AG04449 (cell line): ENCODE measurements around the gene LEKR1.

Experiments used
- CTCF ChIA-PET: fragments of 350-600 bp; formaldehyde crosslinking; extraction: SDS; loops from one replicate; lab custom pipeline; 2021; ENCODE audit warnings: antibody characterized with exemption; lab: Yijun Ruan, JAX
- POLR2A ChIA-PET: fragments of 400-600, 350-600 bp; formaldehyde crosslinking; extraction: SDS; loops from one replicate; lab custom pipeline; 2020; ENCODE audit warnings: antibody characterized with exemption, inconsistent platforms; lab: Yijun Ruan, JAX
- DNase-seq: peaks from one replicate; pipeline ENCODE4 v3.0.0-alpha.2; 2010; ENCODE audit warnings: low read depth, low spot score
- H3K4me3 ChIP-seq: 2 replicates; pipeline ENCODE4 v1.5.1; 2011; ENCODE audit warnings: low read depth, mild to moderate bottlenecking, control low read depth, low read length
- TF ChIP-seq, protein P1 (sequence below): IDR thresholded peaks from one replicate; pipeline ENCODE4 v1.5.1; 2011; ENCODE audit warnings: mild to moderate bottlenecking, moderate library complexity, low read length, control low read depth, inconsistent platforms; ENCODE audit not compliant: insufficient read depth; ENCODE audit errors: missing control alignments

LEKR1 gene

DNA sequence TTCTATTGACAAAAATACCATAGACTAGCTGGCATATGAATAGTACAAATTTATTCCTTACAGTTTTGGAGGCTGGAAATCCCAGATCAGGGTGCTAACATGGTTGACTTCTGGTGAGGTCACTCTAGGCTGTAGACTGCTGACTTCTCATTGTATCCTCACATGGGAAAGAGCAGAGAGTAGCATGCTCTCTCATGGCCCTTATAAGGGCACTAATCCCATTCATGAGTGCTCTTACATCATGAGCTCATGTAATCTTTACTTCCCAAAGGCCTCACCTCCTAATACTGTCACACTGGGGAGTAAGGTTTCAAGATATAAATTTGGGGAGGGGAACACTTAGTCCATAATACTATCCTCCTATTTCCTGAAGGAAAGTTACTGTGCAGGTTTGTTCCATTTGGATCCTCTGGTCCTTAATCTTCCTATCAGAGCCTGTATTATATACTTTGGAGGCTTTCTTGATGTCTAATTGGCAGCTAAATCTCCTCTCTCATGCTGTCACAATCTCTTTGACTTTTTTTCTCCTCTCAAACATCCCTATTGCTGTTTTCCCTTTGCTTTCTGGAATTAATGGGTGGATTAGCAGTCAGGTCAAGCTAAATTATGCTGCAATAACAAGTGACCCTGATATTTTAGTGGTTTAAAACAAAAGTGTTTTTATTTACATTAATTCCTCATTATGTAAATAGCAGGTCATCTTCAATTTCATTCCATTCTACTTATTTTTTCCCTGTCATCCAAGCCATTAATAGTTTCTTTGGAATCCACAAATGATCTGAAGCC lies 23.1 kb upstream of the LEKR1 start:
- ChIA-PET POLR2A (interaction anchor here (0.7 kb wide), 1 partner anchor 27 kb away, joined by 3 read pairs; no protein-coding TSS in a partner anchor), CTCF (interaction anchor here (1.9 kb wide), 1 partner anchor 9 kb away, joined by 4 read pairs; no protein-coding TSS in a partner anchor)
- DNase-seq: no peak
- H3K4me3 ChIP-seq: no peak overlapping the region
- TF ChIP-seq, protein P1, sequence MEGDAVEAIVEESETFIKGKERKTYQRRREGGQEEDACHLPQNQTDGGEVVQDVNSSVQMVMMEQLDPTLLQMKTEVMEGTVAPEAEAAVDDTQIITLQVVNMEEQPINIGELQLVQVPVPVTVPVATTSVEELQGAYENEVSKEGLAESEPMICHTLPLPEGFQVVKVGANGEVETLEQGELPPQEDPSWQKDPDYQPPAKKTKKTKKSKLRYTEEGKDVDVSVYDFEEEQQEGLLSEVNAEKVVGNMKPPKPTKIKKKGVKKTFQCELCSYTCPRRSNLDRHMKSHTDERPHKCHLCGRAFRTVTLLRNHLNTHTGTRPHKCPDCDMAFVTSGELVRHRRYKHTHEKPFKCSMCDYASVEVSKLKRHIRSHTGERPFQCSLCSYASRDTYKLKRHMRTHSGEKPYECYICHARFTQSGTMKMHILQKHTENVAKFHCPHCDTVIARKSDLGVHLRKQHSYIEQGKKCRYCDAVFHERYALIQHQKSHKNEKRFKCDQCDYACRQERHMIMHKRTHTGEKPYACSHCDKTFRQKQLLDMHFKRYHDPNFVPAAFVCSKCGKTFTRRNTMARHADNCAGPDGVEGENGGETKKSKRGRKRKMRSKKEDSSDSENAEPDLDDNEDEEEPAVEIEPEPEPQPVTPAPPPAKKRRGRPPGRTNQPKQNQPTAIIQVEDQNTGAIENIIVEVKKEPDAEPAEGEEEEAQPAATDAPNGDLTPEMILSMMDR: no peak

DNA sequence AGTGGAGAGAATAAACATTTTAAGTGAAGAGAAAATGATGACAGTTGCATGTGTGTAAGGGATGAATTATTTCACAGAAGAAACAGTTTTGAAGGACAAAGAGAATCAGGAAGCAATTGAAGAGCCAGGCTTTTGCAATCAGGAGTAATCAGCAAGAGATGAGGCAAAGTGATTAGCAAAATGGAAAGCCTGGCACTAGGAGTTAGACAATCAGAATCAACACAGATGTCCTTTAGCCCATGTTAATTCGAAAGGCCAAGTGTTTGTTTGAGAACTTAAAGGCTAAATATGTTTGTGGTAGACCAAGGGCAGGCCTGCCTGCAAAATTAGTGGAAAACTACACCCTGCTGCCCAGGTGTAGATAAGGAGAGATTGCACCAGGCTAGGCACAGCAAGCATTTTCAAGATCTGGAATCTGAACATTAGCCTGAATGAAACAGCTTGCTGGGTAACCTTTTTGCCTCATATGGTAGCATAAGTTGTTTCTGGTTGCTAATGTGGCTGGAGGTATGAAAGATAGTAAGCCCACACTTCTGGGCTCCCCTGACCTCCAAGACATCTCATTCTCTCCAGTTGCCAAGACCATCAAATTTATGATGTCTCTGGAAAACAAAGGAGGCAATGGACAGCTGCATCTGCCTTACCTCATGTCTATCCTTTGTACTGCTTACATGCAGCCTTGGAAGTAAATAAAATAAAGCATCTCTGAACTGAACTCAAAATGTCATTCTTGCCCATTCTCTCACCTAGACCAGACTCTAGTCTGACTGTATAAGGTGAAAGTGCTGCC lies 22.0 kb upstream of the LEKR1 start:
- no peak for DNase-seq
- CTCF ChIA-PET: interaction anchor here (1.4 to 1.9 kb wide), 2 partner anchors 10 to 278 kb away, joined by 3 to 4 read pairs; no protein-coding TSS in a partner anchor
- TF ChIP-seq, protein P1: no peak
- no peak overlapping the region for H3K4me3 ChIP-seq
- POLR2A ChIA-PET: no interaction called here

DNA sequence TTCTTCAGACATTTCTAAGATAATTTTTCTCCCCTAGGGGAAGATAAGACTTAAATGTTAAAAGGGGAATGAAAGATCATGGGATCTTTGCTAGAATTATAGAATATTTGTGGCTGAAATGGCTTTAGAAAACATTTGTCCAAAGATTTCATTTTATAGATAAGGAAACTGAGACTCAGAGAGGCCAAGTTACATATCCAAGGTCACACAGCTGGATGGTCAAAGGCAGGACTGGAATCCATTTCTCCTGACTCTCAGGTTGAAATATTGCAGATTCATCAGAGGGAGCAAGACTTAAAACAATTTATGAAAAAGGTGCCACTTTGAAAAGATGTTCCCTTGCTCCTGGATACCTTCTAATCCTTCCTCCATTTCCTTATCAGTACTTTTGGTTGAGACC lies 19.5 kb upstream of the LEKR1 start:
- no peak overlapping the region for H3K4me3 ChIP-seq
- POLR2A ChIA-PET: no interaction called here
- CTCF ChIA-PET: no interaction called here
- TF ChIP-seq, protein P1: no peak
- DNase-seq: no peak

DNA sequence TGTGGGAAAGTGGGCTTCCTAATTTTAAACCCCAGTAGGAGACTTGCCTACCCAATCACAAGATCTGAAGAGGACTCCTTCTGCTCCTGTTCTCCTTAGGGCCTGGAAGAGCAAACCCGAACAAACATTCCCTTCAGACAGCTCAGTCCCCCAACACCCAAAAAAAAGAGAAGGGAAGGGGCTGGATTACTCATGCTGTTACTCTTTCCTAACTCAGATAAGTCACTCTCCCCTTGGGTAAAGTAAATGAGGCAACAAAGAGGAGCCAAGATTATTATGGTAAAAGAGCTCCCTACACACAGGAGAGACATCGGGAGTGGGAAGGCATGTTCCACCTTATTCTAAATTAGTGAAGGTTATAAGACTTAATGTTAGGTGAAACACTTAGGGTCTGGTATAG lies 18.1 kb upstream of the LEKR1 start:
- no peak for DNase-seq
- TF ChIP-seq, protein P1: no peak
- no peak overlapping the region for H3K4me3 ChIP-seq
- CTCF ChIA-PET: interaction anchor here (1.0 to 1.3 kb wide), 2 partner anchors 12 to 16 kb away, joined by 4 to 5 read pairs; no protein-coding TSS in a partner anchor
- POLR2A ChIA-PET: interaction anchor here (0.8 kb wide), 1 partner anchor 57 kb away, joined by 3 read pairs; no protein-coding TSS in a partner anchor

DNA sequence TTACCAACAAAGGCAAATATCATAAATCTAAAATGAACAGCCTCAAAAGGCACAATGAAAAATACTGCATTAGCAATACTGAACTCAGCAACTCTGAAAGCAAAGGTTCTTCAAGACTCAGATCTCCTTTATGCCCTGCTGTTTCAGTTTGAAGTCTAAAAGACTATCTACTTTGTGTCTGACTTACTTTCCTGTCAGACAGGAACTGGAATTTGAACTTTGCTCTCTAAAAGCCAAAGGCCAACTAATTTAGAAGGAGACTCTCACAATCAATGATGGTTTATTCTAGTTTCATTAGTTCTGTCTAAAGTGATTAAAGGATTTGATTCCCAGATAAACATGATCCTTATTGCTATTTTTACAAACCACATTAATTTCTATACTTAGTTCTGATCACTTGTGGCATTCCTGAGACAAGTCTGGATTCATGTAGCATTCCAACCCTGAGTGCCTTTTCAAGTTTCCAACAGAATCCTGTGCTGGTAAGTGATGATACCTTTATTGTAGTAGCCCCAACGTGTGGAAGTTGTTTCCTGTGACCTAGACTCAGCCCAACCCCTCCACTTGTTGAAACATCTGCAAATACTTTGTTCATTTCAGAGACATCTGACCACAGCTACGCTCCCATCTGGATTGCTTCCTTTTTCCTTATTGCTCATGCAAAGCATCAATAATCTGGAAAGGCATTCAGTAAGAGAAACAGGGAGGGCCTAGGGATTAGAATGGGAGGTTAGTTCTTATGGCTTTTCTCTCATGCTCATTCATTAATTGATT lies 14.9 kb upstream of the LEKR1 start:
- DNase-seq: no peak
- POLR2A ChIA-PET: no interaction called here

More for the DNA sequence above, 14.9 kb upstream of the LEKR1 start:
- no peak overlapping the region for H3K4me3 ChIP-seq
- TF ChIP-seq, protein P1: no peak
- CTCF ChIA-PET: no interaction called here
